Measurements from ENCODE around the gene SORCS3. TPM values are rescaled to one million over a fixed set of nuclear protein-coding genes. Genes with fewer than 3 reads are reported as not detected.

The SORCS3 gene
- total and polyA plus RNA-seq, 11 donors = 0.03 to 0.19 (median 0.05) TPM; not detected in 8

GRCh38 chr10:104617831-104618230, 23.3 kb upstream of the SORCS3 start:
- intact Hi-C loops (cut with DNase I) = loop anchor here in 2 of 10 donors (10.0 kb wide), 2 partner anchors 203 to 213 kb away; no protein-coding TSS in a partner anchor
- peaks cover 0 to 29% (median 3%) of the 10 kb centered on the region in 9 donors for H3K27me3 ChIP-seq
- no peaks in the 10 kb centered on the region for H3K36me3 ChIP-seq
- no peak for TF ChIP-seq POLR2A (IDR thresholded peaks at IDR 0.05)
- TF ChIP-seq CTCF (IDR thresholded peaks at IDR 0.05) = no peak
- no peaks in the 10 kb centered on the region for H3K9me3 ChIP-seq
- no peak overlapping the region for H3K4me3 ChIP-seq
- DNase-seq (no peak), ATAC-seq (no peak)
- 61 to 77% (median 65%) methylated on average over 2 of the region's 2 CpGs for WGBS, 4 donors
- H3K4me1 ChIP-seq = no peaks in the 10 kb centered on the region
- no peak overlapping the region for H3K27ac ChIP-seq

DNA sequence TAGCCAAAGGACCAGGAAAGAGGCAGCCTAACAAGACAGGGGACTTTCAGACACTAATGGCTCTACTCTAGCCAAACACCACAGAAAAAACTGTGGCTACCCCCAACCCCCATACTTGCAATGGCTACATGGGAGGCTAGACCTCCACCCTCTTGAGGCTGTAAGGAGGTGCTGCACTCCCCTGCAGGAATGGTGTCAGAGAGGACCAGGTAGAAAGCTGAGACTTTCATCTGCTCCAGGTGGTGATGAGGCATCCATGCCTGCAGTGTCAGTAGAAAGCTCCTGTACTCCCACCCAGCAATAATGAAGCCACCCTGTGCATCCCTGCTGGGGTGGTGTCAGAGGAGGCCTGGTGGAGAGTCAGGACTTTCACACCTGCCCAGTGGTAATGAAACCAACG, 18.9 kb upstream of the SORCS3 start:
- H3K27ac ChIP-seq = no peak overlapping the region
- H3K36me3 ChIP-seq = no peaks in the 10 kb centered on the region
- ATAC-seq (no peak), DNase-seq (no peak)
- no peaks in the 10 kb centered on the region for H3K4me1 ChIP-seq
- no peak overlapping the region for H3K4me3 ChIP-seq
- intact Hi-C loops (cut with DNase I) = loop anchor here in 4 of 10 donors (2.0 to 5.0 kb wide), 2 partner anchors 215 kb away; no protein-coding TSS in a partner anchor
- WGBS, 4 donors = 75 to 100% (median 89%) methylated on average over 1 of the region's 1 CpG
- peaks cover 0 to 38% (median 5%) of the 10 kb centered on the region in 9 donors for H3K27me3 ChIP-seq
- TF ChIP-seq POLR2A (IDR thresholded peaks at IDR 0.05) = no peak
- no peak for TF ChIP-seq CTCF (IDR thresholded peaks at IDR 0.05)
- peaks cover 0 to 7% (median 0%) of the 10 kb centered on the region in 12 donors for H3K9me3 ChIP-seq

DNA sequence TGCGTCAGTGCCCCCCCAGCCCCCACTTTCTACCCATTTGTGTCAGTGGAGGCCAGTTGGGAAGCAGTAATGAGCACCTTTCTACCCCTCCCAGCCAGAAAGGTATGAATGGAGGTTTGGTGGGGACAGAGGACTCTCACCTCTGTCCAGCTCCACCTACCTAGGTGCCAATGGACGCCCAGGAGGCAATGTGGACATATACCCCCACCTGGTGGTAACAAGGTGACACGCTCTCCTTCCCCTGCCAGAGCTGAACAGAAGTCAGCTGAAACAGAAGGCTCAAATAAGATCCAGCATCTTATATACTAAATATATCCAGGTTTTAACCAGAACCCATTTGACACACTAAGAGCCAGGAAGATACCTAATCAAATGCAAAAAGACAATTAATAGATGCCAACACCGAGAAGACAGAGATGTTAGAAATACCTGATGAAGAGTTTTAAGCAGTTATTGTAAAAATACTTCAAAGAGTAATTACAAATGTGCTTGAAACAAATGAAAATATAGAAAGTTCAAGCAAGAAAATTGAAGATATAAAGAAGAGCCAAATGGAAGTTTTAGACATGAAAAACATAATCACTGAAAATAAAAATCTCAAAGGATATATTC, 18.4 kb upstream of the SORCS3 start:
- Histone ChIP-seq H3K27me3 (peaks cover 0 to 38% (median 5%) of the 10 kb centered on the region in 9 donors), H3K9me3 (peaks cover 0 to 7% (median 0%) of the 10 kb centered on the region in 12 donors), H3K36me3 (no peaks in the 10 kb centered on the region), H3K4me1 (no peaks in the 10 kb centered on the region), H3K27ac (no peak overlapping the region), H3K4me3 (no peak overlapping the region)
- WGBS, 4 donors = 24 to 36% (median 31%) methylated on average over 4 of the region's 4 CpGs
- no peak for ATAC-seq
- intact Hi-C loops (cut with DNase I) = loop anchor here in 4 of 10 donors (2.0 to 5.0 kb wide), 2 partner anchors 215 to 216 kb away; no protein-coding TSS in a partner anchor
- TF ChIP-seq POLR2A (IDR thresholded peaks at IDR 0.05) (no peak), CTCF (IDR thresholded peaks at IDR 0.05) (peak in 9 of 12 donors; percentile 7 to 41 (median 27))
- no peak for DNase-seq

- Histone ChIP-seq H3K27ac (no peak overlapping the region), H3K36me3 (no peaks in the 10 kb centered on the region), H3K4me3 (no peak overlapping the region), H3K27me3 (peaks cover 0 to 28% (median 0%) of the 10 kb centered on the region in 9 donors), H3K9me3 (no peaks in the 10 kb centered on the region), H3K4me1 (no peaks in the 10 kb centered on the region)
- intact Hi-C loops (cut with DNase I) = no loop called here
- peak in 2 of 4 donors; percentile 65 to 67 for ATAC-seq
- DNase-seq = no peak
- WGBS, 4 donors = 73 to 78% (median 77%) methylated on average over 26 of the region's 26 CpGs
- TF ChIP-seq POLR2A (IDR thresholded peaks at IDR 0.05) = no peak
- TF ChIP-seq CTCF (IDR thresholded peaks at IDR 0.05) = no peak
Measured at GRCh38 chr10:104630731-104631130, 10.4 kb upstream of the SORCS3 start.
